ENCODE measurements around the gene CDS2.

CDS2 gene

DNA sequence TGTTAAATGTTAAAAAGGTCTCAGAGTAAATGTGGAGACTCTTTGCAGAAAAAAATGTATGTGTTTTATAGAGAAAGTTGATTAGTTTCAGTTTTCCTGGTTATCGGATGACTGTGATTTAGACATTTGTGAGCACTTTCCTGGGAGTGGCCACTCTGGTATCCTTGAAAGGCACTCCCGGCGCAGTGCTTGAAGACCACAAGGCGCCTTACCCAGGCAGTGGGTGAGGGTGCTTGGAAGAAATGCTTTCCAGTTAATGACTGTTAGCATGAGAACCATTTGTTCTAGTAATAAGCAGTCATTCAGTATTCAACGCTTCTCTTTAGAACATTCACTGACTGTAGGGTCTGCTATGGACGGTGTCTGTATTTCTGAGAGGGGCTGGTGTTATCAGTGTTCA lies 7.2 kb downstream of the CDS2 start:
- no peaks in the 10 kb centered on the region for H4K20me1 ChIP-seq (ENCODE audit: insufficient read depth, low read length)
- TF ChIP-seq EZH2 (IDR thresholded peaks at IDR 0.05; ENCODE audit: borderline replicate concordance, low read length): no peak
- H3K4me2 ChIP-seq (ENCODE audit: low read length): no peak overlapping the region

DNA sequence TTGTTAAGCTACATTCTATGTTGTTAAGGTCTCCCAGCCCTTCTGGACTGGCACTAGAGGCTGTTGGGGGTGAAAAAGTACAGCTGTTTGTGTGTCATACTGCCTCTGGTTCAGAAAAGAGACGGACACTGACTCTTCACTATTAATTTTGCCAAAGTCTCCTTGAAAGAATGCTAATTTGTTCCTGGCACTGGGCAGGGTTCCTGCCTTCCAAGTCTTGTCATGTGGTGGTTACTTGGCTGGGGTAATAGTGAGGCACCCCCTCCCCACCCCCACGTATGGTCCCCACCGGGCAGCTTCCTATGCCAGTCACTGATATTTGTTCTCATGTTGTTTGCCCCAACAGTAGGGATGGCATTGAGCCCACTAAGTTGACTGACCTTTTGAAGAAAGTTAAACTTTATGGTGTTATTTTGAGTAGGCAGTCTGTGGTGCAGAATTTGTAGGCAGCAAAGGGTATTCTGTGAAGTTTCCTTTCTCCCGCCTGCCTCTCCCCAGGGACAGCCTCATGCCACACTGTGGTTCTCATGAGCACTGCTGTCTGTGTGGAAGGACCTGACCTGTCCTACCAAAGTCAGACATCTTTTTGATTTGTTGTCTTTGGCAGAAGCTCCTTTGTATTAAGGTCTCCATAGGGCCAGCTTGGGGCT lies 8.7 kb downstream of the CDS2 start:
- no peak for TF ChIP-seq EZH2 (IDR thresholded peaks at IDR 0.05; ENCODE audit: borderline replicate concordance, low read length)
- TF ChIP-seq, protein P1, sequence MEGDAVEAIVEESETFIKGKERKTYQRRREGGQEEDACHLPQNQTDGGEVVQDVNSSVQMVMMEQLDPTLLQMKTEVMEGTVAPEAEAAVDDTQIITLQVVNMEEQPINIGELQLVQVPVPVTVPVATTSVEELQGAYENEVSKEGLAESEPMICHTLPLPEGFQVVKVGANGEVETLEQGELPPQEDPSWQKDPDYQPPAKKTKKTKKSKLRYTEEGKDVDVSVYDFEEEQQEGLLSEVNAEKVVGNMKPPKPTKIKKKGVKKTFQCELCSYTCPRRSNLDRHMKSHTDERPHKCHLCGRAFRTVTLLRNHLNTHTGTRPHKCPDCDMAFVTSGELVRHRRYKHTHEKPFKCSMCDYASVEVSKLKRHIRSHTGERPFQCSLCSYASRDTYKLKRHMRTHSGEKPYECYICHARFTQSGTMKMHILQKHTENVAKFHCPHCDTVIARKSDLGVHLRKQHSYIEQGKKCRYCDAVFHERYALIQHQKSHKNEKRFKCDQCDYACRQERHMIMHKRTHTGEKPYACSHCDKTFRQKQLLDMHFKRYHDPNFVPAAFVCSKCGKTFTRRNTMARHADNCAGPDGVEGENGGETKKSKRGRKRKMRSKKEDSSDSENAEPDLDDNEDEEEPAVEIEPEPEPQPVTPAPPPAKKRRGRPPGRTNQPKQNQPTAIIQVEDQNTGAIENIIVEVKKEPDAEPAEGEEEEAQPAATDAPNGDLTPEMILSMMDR (IDR thresholded peaks at IDR 0.05; ENCODE audit: low read length): no peak
- Histone ChIP-seq H3K27me3 (ENCODE audit: insufficient read depth, low read length) (no peaks in the 10 kb centered on the region), H3K36me3 (ENCODE audit: insufficient read depth, low read length) (no peaks in the 10 kb centered on the region), H4K20me1 (ENCODE audit: insufficient read depth, low read length) (no peaks in the 10 kb centered on the region), H3K9ac (ENCODE audit: low read length) (no peak overlapping the region), H3K9me2 (ENCODE audit: low read depth, low read length) (no peaks in the 10 kb centered on the region), H3K4me1 (ENCODE audit: insufficient read depth, low read length, severe bottlenecking) (peaks cover 26% of the 10 kb centered on the region), H3K4me2 (ENCODE audit: low read length) (peak overlapping the region; percentile 5; the same call in 1 of the 2 replicates), H3K79me2 (ENCODE audit: insufficient read depth, low read length) (peaks cover 30% of the 10 kb centered on the region; the same call in 1 of the 2 replicates), H2AFZ (ENCODE audit: low read length) (no peak overlapping the region), H3K27ac (ENCODE audit: low read depth, low read length, poor library complexity, severe bottlenecking) (no peak overlapping the region), H3K9me3 (ENCODE audit: low read length) (no peaks in the 10 kb centered on the region), H3F3A (ENCODE audit: insufficient read depth, low read length) (no peaks in the 10 kb centered on the region), H3K4me3 (ENCODE audit: low read depth, low read length, poor library complexity, severe bottlenecking) (no peak overlapping the region)

More for the DNA sequence above, 7.2 kb downstream of the CDS2 start:
- Histone ChIP-seq H3K4me3 (ENCODE audit: low read depth, low read length, poor library complexity, severe bottlenecking) (no peak overlapping the region), H3K27me3 (ENCODE audit: insufficient read depth, low read length) (no peaks in the 10 kb centered on the region), H3K27ac (ENCODE audit: low read depth, low read length, poor library complexity, severe bottlenecking) (no peak overlapping the region), H3K79me2 (ENCODE audit: insufficient read depth, low read length) (peaks cover 25% of the 10 kb centered on the region; the same call in 1 of the 2 replicates), H3K36me3 (ENCODE audit: insufficient read depth, low read length) (no peaks in the 10 kb centered on the region), H3K9me2 (ENCODE audit: low read depth, low read length) (no peaks in the 10 kb centered on the region), H3K9ac (ENCODE audit: low read length) (no peak overlapping the region), H3K4me1 (ENCODE audit: insufficient read depth, low read length, severe bottlenecking) (peaks cover 28% of the 10 kb centered on the region), H3K9me3 (ENCODE audit: low read length) (no peaks in the 10 kb centered on the region), H3F3A (ENCODE audit: insufficient read depth, low read length) (no peaks in the 10 kb centered on the region), H2AFZ (ENCODE audit: low read length) (no peak overlapping the region)

DNA sequence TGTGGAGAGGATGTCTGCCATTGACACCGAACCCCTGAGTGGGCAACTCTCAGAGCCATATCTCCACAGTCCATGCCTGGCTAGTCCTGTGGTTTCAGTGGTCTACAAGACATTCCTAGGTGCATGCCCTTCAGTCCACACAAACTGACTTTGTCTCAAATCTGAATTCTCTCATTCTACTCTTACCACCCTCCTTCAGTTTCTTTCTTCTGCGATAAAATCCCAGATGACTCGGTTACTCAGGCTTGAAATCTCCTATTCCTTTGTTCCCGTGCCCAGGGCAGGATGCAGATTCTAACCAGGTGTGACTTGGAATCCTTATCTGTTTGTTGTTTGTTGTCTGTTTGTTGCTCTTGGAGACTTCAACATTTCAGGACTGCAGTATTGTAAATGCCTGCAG lies 9.3 kb downstream of the CDS2 start:
- Histone ChIP-seq H3K4me2 (ENCODE audit: low read length) (peak overlapping the region; percentile 5; the same call in 1 of the 2 replicates), H2AFZ (ENCODE audit: low read length) (no peak overlapping the region), H3K36me3 (ENCODE audit: insufficient read depth, low read length) (no peaks in the 10 kb centered on the region), H3K9me2 (ENCODE audit: low read depth, low read length) (no peaks in the 10 kb centered on the region), H3K79me2 (ENCODE audit: insufficient read depth, low read length) (peaks cover 30% of the 10 kb centered on the region), H3K9ac (ENCODE audit: low read length) (no peak overlapping the region), H3K9me3 (ENCODE audit: low read length) (no peaks in the 10 kb centered on the region), H3F3A (ENCODE audit: insufficient read depth, low read length) (no peaks in the 10 kb centered on the region), H3K4me3 (ENCODE audit: low read depth, low read length, poor library complexity, severe bottlenecking) (no peak overlapping the region), H3K4me1 (ENCODE audit: insufficient read depth, low read length, severe bottlenecking) (peaks cover 23% of the 10 kb centered on the region), H3K27ac (ENCODE audit: low read depth, low read length, poor library complexity, severe bottlenecking) (no peak overlapping the region), H4K20me1 (ENCODE audit: insufficient read depth, low read length) (no peaks in the 10 kb centered on the region), H3K27me3 (ENCODE audit: insufficient read depth, low read length) (no peaks in the 10 kb centered on the region)
- no peak for TF ChIP-seq EZH2 (IDR thresholded peaks at IDR 0.05; ENCODE audit: borderline replicate concordance, low read length)
- TF ChIP-seq, protein P1 (IDR thresholded peaks at IDR 0.05; ENCODE audit: low read length): no peak

DNA sequence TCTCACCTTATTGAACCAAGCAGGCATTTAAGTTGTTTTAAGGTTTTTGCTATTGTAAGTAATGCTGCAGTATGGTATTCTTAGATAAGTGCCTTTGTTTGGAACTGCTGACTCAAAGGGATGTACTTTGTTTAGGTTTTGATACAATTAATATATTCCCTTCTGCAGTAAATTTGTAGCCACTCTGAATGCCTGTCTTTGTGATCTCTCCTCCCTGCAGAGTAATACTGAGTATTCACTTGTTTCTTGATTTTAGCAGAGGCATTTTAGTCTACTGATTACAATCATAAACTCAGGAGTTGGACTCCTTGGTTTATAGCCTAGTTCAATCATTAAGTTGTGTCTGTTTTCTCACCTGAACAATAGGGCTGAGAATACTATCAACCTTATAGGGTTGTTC lies 13.4 kb downstream of the CDS2 start:
- Histone ChIP-seq H3K4me2 (ENCODE audit: low read length) (no peak overlapping the region), H2AFZ (ENCODE audit: low read length) (no peak overlapping the region), H3K4me3 (ENCODE audit: low read depth, low read length, poor library complexity, severe bottlenecking) (no peak overlapping the region), H3K9ac (ENCODE audit: low read length) (no peak overlapping the region), H3K79me2 (ENCODE audit: insufficient read depth, low read length) (peaks cover 8% of the 10 kb centered on the region; the same call in 1 of the 2 replicates), H3K27ac (ENCODE audit: low read depth, low read length, poor library complexity, severe bottlenecking) (no peak overlapping the region), H3K9me2 (ENCODE audit: low read depth, low read length) (no peaks in the 10 kb centered on the region), H3K9me3 (ENCODE audit: low read length) (no peaks in the 10 kb centered on the region), H3K4me1 (ENCODE audit: insufficient read depth, low read length, severe bottlenecking) (peaks cover 13% of the 10 kb centered on the region), H4K20me1 (ENCODE audit: insufficient read depth, low read length) (no peaks in the 10 kb centered on the region), H3F3A (ENCODE audit: insufficient read depth, low read length) (no peaks in the 10 kb centered on the region), H3K36me3 (ENCODE audit: insufficient read depth, low read length) (no peaks in the 10 kb centered on the region), H3K27me3 (ENCODE audit: insufficient read depth, low read length) (no peaks in the 10 kb centered on the region)
- TF ChIP-seq EZH2 (IDR thresholded peaks at IDR 0.05; ENCODE audit: borderline replicate concordance, low read length): no peak
- TF ChIP-seq, protein P1 (IDR thresholded peaks at IDR 0.05; ENCODE audit: low read length): no peak

All from OCI-LY1 (cell line).